Measurements from ENCODE around the gene OR2J3. TPM values are rescaled to one million over a fixed set of nuclear protein-coding genes. Genes with fewer than 3 reads are reported as not detected.
"Not testable (repeated sequence)": the region's sequence is repeated elsewhere in the genome, so short reads cannot be mapped to it uniquely, and the experiment has no call there.

OR2J3 gene
- polyA plus RNA-seq, 3 donors: not detected

- WGBS, 3 donors: 66 to 84% (median 79%) methylated on average over 3 of the region's 3 CpGs
- H3K27ac ChIP-seq (ENCODE audit: low read depth, low read length): not testable (repeated sequence)
Observed at GRCh38 chr6:29149444-29149843, 41.6 kb downstream of the OR2J3 start.

DNA sequence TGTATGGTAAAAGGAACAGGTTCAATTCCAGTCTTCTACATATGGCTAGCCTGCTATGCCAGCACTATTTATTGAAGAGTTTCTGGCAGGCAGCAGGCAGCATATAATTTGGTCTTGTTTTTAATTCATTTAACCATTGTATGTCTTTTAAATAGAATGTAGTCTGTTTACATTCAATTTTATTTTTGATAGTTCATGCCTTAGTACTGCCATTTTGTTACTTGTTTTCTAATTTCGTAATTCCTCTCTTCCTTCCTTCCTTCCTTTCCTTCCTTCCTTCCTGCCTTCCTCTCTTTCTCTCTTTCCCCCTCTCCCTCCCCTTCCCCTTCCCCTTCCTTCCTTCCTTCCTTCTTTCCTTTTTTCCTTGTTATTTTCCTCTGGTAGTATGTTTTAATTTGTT is 45.2 kb downstream of the OR2J3 start:
- 61 to 79% (median 64%) methylated on average over 1 of the region's 1 CpG for WGBS, 3 donors
- H3K27ac ChIP-seq (ENCODE audit: low read depth, low read length): no peak overlapping the region

DNA sequence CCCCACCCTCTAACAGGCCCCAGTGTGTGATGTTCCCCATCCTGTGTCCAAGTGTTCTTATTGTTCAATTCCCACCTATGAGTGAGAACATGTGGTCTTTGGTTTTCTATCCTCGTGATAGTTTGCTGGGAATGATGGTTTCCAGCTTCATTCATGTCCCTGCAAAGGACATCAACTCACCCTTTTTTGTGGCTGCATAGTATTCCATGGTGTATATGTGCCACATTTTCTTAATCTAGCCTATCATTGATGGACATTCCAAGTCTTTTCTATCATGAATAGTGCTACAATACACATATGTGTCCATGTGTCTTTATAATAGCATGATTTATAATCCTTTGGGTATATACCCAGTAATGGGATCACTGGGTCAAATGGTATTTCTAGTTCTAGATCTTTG is 47.3 kb downstream of the OR2J3 start:
- H3K27ac ChIP-seq (ENCODE audit: low read depth, low read length): not testable (repeated sequence)
- WGBS, 3 donors: 40 to 52% (median 42%) methylated on average over 1 of the region's 1 CpG

- WGBS, 3 donors: 92 to 96% (median 93%) methylated on average over 11 to 24 of the region's 29 CpGs
- H3K27ac ChIP-seq (ENCODE audit: low read depth, low read length): not testable (repeated sequence)
Observed at GRCh38 chr6:29159922-29160321, 52.1 kb downstream of the OR2J3 start.

Other genes starting within 250 kb of the OR2J3 start
- gene TRIM27, start 184.1 kb upstream of the OR2J3 start, polyA plus RNA-seq: 10 to 100 TPM; 25.9 to 33.3 (median 26.2) TPM
- gene ZNF311, start 102.7 kb upstream of the OR2J3 start, polyA plus RNA-seq: 1 to 10 TPM in 1 of 3 donors, under 1 TPM in 2; 0.29 to 1.0 (median 0.61) TPM
- gene OR2W1, start 62.9 kb upstream of the OR2J3 start, polyA plus RNA-seq: not detected
- not detected for gene OR2B3, start 20.7 kb upstream of the OR2J3 start, polyA plus RNA-seq
- gene OR2J1, start 8.6 kb upstream of the OR2J3 start, polyA plus RNA-seq: not detected
- not detected for gene OR2J2, start 62.8 kb downstream of the OR2J3 start, polyA plus RNA-seq
- not detected for gene OR14J1, start 193.6 kb downstream of the OR2J3 start, polyA plus RNA-seq

Data from adipose tissue (tissue), 3 donors.